Activated T-helper 2 cell treated with anti-CD3 and anti-CD28 coated beads, Interferon-gamma antibody, Interleukin-2, Interleukin-4, amounts not matched to agents 10 μg/mL and 5 μg/mL and 100 μg/mL, durations not matched to agents 14 hours and 24 hours and 36 hours (primary cell): ENCODE data around the gene CRTC3. TPM values are rescaled to one million over a fixed set of nuclear protein-coding genes. Genes with fewer than 3 reads are reported as not detected.

Experiments
- DNase-seq: peaks from one replicate; pipeline ENCODE4 v3.0.0; 2021; ENCODE audit warnings: low spot score
- H3K27ac Mint-ChIP-seq: one replicate; pipeline ENCODE4 v1.8.0; 2021; ENCODE audit warnings: mixed read lengths
- H3K27me3 Mint-ChIP-seq: one replicate; pipeline ENCODE4 v1.8.0; 2021; ENCODE audit warnings: low read depth, mixed read lengths
- H3K36me3 Mint-ChIP-seq: one replicate; pipeline ENCODE4 v1.8.0; 2021; ENCODE audit warnings: low read depth, mixed read lengths
- H3K4me1 Mint-ChIP-seq: one replicate; pipeline ENCODE4 v1.8.0; 2021; ENCODE audit warnings: low read depth, mixed read lengths
- H3K4me3 Mint-ChIP-seq: one replicate; pipeline ENCODE4 v1.8.0; 2021; ENCODE audit warnings: low read depth, mild to moderate bottlenecking, moderate library complexity, mixed read lengths
- H3K9me3 Mint-ChIP-seq: one replicate; pipeline ENCODE4 v1.8.0; 2021; ENCODE audit warnings: mixed read lengths
- intact Hi-C: fragments of 100-400 bp; cut with micrococcal nuclease; formaldehyde crosslinking; loops from one replicate; pipeline ENCODE4 v1.15.1; 2023
- total RNA-seq: library from RNA; stranded (reverse); gene quantifications from 2 replicates; pipeline ENCODE4 v1.2.3, GENCODE V29; 2022

The CRTC3 gene
- total RNA-seq, 1 donor from 2014 or later, result 61.8 TPM

GRCh38 chr15:90591524-90591923, 61.8 kb downstream of the CRTC3 start:
- Mint-ChIP-seq H3K36me3 (peaks cover 67% of the 10 kb centered on the region), H3K9me3 (no peaks in the 10 kb centered on the region), H3K27me3 (no peaks in the 10 kb centered on the region), H3K4me1 (peaks cover 58% of the 10 kb centered on the region), H3K4me3 (no peak overlapping the region), H3K27ac (peak overlapping the region; percentile 99)
- DNase-seq, result no peak
- intact Hi-C loops, result no loop called here

- peaks cover 60% of the 10 kb centered on the region for H3K4me1 Mint-ChIP-seq
- intact Hi-C loops, result no loop called here
- H3K9me3 Mint-ChIP-seq, result no peaks in the 10 kb centered on the region
- H3K4me3 Mint-ChIP-seq, result no peak overlapping the region
- no peaks in the 10 kb centered on the region for H3K27me3 Mint-ChIP-seq
- peaks cover 68% of the 10 kb centered on the region for H3K36me3 Mint-ChIP-seq
- DNase-seq, result no peak
- H3K27ac Mint-ChIP-seq, result peak overlapping the region; percentile 99
These were observed 62.6 kb downstream of the CRTC3 start for GRCh38 chr15:90592131-90592881.

- intact Hi-C loops, result loop anchor here (1.0 to 2.0 kb wide), 3 partner anchors 23 to 28 kb away; no protein-coding TSS in a partner anchor
- peaks cover 66% of the 10 kb centered on the region for H3K4me1 Mint-ChIP-seq
- DNase-seq, result no peak
- peak overlapping the region; percentile 78 for H3K4me3 Mint-ChIP-seq
- H3K27ac Mint-ChIP-seq, result peak overlapping the region; percentile 99
- H3K27me3 Mint-ChIP-seq, result no peaks in the 10 kb centered on the region
- no peaks in the 10 kb centered on the region for H3K9me3 Mint-ChIP-seq
- peaks cover 70% of the 10 kb centered on the region for H3K36me3 Mint-ChIP-seq
These were observed 63.9 kb downstream of the CRTC3 start for GRCh38 chr15:90593499-90594158.

GRCh38 chr15:90594301-90594738, 64.6 kb downstream of the CRTC3 start:
- Mint-ChIP-seq H3K4me1 (peaks cover 73% of the 10 kb centered on the region), H3K27ac (peak overlapping the region; percentile 99), H3K36me3 (peaks cover 69% of the 10 kb centered on the region), H3K4me3 (peak overlapping the region; percentile 78), H3K27me3 (no peaks in the 10 kb centered on the region), H3K9me3 (no peaks in the 10 kb centered on the region)
- peak; percentile 74 for DNase-seq
- intact Hi-C loops, result loop anchor here (1.0 to 2.0 kb wide), 3 partner anchors 23 to 29 kb away; no protein-coding TSS in a partner anchor

GRCh38 chr15:90595763-90596155, 66.0 kb downstream of the CRTC3 start:
- Mint-ChIP-seq H3K27ac (peak overlapping the region; percentile 90), H3K9me3 (no peaks in the 10 kb centered on the region), H3K4me3 (no peak overlapping the region), H3K36me3 (peaks cover 74% of the 10 kb centered on the region), H3K27me3 (no peaks in the 10 kb centered on the region), H3K4me1 (peaks cover 82% of the 10 kb centered on the region)
- no peak for DNase-seq
- intact Hi-C loops, result loop anchor here (2.0 kb wide), 2 partner anchors 25 to 57 kb away; no protein-coding TSS in a partner anchor

- Mint-ChIP-seq H3K36me3 (peaks cover 78% of the 10 kb centered on the region), H3K4me3 (no peak overlapping the region)
- intact Hi-C loops, result loop anchor here (2.0 kb wide), 1 partner anchor 58 kb away; no protein-coding TSS in a partner anchor
These were observed 67.2 kb downstream of the CRTC3 start for GRCh38 chr15:90596943-90597342.

GRCh38 chr15:90597577-90597976, 67.9 kb downstream of the CRTC3 start:
- H3K36me3 Mint-ChIP-seq, result peaks cover 79% of the 10 kb centered on the region
- peak overlapping the region; percentile 66 for H3K4me3 Mint-ChIP-seq
- intact Hi-C loops, result loop anchor here (2.0 kb wide), 1 partner anchor 59 kb away; no protein-coding TSS in a partner anchor

More at GRCh38 chr15:90596943-90597342, 67.2 kb downstream of the CRTC3 start:
- no peaks in the 10 kb centered on the region for H3K9me3 Mint-ChIP-seq
- H3K27me3 Mint-ChIP-seq, result no peaks in the 10 kb centered on the region
- peak overlapping the region; percentile 90 for H3K27ac Mint-ChIP-seq
- peaks cover 86% of the 10 kb centered on the region for H3K4me1 Mint-ChIP-seq
- no peak for DNase-seq

GRCh38 chr15:90598031-90598577, 68.4 kb downstream of the CRTC3 start:
- Mint-ChIP-seq H3K9me3 (no peaks in the 10 kb centered on the region), H3K4me1 (peaks cover 81% of the 10 kb centered on the region), H3K27ac (peak overlapping the region; percentile 90), H3K4me3 (peak overlapping the region; percentile 66), H3K27me3 (no peaks in the 10 kb centered on the region), H3K36me3 (peaks cover 78% of the 10 kb centered on the region)
- DNase-seq, result no peak
- intact Hi-C loops, result no loop called here

More at GRCh38 chr15:90597577-90597976, 67.9 kb downstream of the CRTC3 start:
- DNase-seq, result no peak
- no peaks in the 10 kb centered on the region for H3K9me3 Mint-ChIP-seq
- H3K4me1 Mint-ChIP-seq, result peaks cover 83% of the 10 kb centered on the region
- H3K27ac Mint-ChIP-seq, result peak overlapping the region; percentile 90
- no peaks in the 10 kb centered on the region for H3K27me3 Mint-ChIP-seq

GRCh38 chr15:90598679-90599078, 69.0 kb downstream of the CRTC3 start:
- DNase-seq, result no peak
- intact Hi-C loops, result no loop called here
- Mint-ChIP-seq H3K4me3 (peak overlapping the region; percentile 66), H3K27me3 (no peaks in the 10 kb centered on the region), H3K4me1 (peaks cover 78% of the 10 kb centered on the region), H3K9me3 (no peaks in the 10 kb centered on the region), H3K27ac (peak overlapping the region; percentile 90), H3K36me3 (peaks cover 77% of the 10 kb centered on the region)

- Mint-ChIP-seq H3K4me3 (peak overlapping the region; percentile 35), H3K36me3 (peaks cover 77% of the 10 kb centered on the region), H3K9me3 (no peaks in the 10 kb centered on the region)
These were observed 69.4 kb downstream of the CRTC3 start for GRCh38 chr15:90599116-90599515.

GRCh38 chr15:90599644-90600043, 69.9 kb downstream of the CRTC3 start:
- intact Hi-C loops, result no loop called here
- DNase-seq, result no peak
- Mint-ChIP-seq H3K4me1 (peaks cover 78% of the 10 kb centered on the region), H3K4me3 (peak overlapping the region; percentile 43), H3K27ac (peak overlapping the region; percentile 90), H3K9me3 (no peaks in the 10 kb centered on the region), H3K36me3 (peaks cover 79% of the 10 kb centered on the region), H3K27me3 (no peaks in the 10 kb centered on the region)

More at GRCh38 chr15:90599116-90599515, 69.4 kb downstream of the CRTC3 start:
- peaks cover 78% of the 10 kb centered on the region for H3K4me1 Mint-ChIP-seq
- peak overlapping the region; percentile 90 for H3K27ac Mint-ChIP-seq
- no peaks in the 10 kb centered on the region for H3K27me3 Mint-ChIP-seq
- intact Hi-C loops, result no loop called here
- no peak for DNase-seq

GRCh38 chr15:90600954-90601353, 71.2 kb downstream of the CRTC3 start:
- H3K4me1 Mint-ChIP-seq, result peaks cover 71% of the 10 kb centered on the region
- H3K36me3 Mint-ChIP-seq, result peaks cover 82% of the 10 kb centered on the region
- no peaks in the 10 kb centered on the region for H3K27me3 Mint-ChIP-seq
- peak overlapping the region; percentile 75 for H3K27ac Mint-ChIP-seq
- intact Hi-C loops, result no loop called here
- no peak for DNase-seq
- no peak overlapping the region for H3K4me3 Mint-ChIP-seq
- no peaks in the 10 kb centered on the region for H3K9me3 Mint-ChIP-seq
